GM18505 (cell line): ENCODE results near the gene NDFIP1.
"Not testable (repeated sequence)": the region's sequence is repeated elsewhere in the genome, so short reads cannot be mapped to it uniquely, and the experiment has no call there.

Source experiments
- ATAC-seq: cut with Tn5 transposase; IDR thresholded peaks from one replicate; pipeline ENCODE4 v1.9.1; 2021; ENCODE audit not compliant: unreplicated experiment
- POLR2A ChIP-seq: IDR thresholded peaks from 4 replicates; pipeline ENCODE4 v1.6.1; 2011; ENCODE audit warnings: borderline replicate concordance; ENCODE audit not compliant: insufficient read depth, insufficient read length; ENCODE audit errors: extremely low read depth

Gene NDFIP1

DNA sequence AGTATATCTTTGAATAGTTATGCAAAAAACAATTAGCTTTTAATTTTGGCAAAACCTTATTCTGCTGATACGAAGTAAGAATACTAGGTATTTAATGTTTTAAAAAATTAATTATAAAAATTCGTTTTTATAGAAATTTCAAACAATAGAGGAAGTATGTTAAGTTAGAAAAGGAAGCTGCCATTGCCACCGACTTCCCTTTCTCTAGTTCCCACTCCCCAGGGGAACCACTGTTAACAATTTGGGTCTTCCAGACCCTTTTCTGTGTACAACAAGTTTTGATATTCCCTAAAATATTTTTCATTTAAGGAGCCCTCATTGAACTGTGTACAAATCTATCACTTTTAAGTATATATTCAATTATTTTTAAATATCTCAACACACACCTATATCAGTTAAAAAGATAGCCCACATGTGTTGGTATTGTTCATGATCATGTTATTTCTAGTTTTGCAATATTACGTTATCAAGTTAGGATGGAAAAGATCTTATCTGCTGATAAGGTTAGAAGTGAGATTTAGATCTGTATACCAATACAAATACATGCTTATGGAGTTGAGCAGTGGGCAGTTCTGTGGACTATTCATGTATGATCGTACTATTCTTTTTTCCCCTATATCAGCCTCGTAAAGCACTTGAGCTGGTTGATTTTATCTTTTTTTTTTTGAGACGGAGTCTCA lies 25.9 kb downstream of the NDFIP1 start:
- no peak for ATAC-seq
- TF ChIP-seq POLR2A = no peak

GRCh38 chr5:142141463-142141862 lies 32.9 kb downstream of the NDFIP1 start:
- no peak for TF ChIP-seq POLR2A
- ATAC-seq = no peak

DNA sequence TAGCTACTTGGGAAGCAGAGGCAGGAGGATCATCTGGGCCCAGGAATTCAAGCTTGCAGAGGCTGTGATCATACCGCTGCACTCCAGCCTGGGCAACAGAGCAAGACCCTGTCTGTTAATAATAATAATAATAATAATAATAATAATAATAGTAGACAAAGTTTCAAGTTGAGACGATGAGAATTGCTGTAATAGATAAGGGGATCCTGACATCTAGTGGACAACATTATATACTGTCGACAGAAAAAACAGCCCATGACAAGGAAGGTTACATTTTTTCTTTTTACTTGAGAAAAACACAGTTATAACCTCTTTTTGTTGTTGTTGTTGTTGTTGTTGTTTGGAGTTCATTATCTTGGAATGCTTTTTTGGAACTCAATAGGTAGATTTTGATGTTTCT lies 35.3 kb downstream of the NDFIP1 start:
- TF ChIP-seq POLR2A = no peak
- no peak for ATAC-seq

DNA sequence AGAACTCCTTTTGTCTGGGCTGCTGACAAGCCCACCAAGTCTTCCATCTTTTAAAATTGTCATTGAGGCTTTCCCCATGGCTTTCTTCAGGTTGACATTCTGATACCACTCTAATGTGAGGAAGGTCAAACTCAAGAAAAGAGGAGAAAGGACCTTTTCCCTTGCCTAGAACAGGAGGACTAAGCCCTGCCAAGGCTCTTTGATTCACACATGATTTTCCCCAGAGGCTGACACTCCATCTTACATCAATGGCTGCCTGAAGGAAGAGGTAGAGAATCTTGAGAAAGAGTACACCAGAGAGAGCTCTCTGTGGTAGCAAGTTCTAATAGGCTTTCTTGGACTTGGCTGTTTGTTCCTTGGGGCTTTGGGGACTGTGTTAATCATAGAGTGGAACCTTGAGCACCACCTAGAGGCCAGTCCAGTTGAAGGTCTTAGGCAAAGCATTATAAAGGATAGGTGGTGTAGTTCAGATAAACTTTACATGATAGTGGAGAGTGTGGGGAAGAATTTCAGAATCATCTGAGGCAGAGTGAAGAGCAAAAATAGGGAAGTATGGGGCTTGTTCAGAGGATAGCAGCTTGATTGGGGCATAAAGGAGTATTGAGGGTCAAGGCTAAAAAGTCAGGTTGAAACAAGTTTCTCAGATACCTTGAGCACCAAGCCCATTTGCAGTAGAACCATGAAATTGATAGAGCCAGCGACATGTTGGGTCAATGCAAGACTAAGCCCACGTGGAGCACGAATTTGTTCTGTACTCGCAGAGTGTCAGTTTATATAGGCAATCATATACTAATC lies 36.7 kb downstream of the NDFIP1 start:
- no peak for TF ChIP-seq POLR2A
- peak; percentile 76 for ATAC-seq

DNA sequence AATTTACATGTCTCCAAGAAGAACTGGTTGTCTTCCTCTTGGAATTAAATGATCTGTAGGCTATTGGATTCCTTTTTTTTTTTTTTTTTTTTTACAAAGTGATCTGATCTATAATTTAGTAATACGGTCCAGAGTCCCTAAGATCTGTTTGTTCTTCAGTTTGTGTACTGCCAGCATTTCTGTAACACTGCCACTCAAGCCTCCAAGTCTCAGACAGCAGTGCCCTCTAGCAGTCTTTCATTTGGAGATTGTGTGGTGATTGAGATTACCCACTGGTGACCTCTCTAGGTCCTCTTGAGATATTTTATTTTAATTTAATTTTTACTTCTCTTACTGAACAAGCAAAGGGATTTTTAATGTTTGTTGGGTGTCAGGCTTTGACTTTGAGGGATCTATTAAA lies 40.8 kb downstream of the NDFIP1 start:
- no peak for TF ChIP-seq POLR2A
- ATAC-seq = no peak

GRCh38 chr5:142150431-142150830 lies 41.9 kb downstream of the NDFIP1 start:
- TF ChIP-seq POLR2A = no peak
- ATAC-seq = no peak

DNA sequence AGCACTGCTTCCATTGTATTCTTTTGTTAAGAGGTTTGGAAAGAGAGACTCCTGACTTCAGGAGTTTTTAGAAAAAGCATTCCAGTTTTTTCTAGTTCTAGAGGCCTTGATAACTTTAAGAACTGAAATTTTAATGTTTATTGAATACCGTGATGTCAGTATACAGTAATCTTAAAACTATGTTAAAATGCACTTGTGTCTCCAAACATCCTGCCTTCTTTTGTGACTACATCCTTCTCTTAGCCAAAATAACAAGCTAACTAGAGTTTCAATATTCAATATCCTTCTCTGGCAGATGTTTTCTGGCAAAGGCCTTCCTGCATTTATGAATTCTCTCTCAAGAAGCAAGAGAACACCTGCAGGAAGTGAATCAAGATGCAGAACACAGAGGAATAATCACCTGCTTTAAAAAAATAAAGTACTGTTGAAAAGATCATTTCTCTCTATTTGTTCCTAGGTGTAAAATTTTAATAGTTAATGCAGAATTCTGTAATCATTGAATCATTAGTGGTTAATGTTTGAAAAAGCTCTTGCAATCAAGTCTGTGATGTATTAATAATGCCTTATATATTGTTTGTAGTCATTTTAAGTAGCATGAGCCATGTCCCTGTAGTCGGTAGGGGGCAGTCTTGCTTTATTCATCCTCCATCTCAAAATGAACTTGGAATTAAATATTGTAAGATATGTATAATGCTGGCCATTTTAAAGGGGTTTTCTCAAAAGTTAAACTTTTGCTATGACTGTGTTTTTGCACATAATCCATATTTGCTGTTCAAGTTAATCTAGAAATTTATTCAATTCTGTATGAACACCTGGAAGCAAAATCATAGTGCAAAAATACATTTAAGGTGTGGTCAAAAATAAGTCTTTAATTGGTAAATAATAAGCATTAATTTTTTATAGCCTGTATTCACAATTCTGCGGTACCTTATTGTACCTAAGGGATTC lies 43.1 kb downstream of the NDFIP1 start:
- TF ChIP-seq POLR2A = no peak
- no peak for ATAC-seq

GRCh38 chr5:142152384-142152732 lies 43.8 kb downstream of the NDFIP1 start:
- TF ChIP-seq POLR2A = no peak
- no peak for ATAC-seq

DNA sequence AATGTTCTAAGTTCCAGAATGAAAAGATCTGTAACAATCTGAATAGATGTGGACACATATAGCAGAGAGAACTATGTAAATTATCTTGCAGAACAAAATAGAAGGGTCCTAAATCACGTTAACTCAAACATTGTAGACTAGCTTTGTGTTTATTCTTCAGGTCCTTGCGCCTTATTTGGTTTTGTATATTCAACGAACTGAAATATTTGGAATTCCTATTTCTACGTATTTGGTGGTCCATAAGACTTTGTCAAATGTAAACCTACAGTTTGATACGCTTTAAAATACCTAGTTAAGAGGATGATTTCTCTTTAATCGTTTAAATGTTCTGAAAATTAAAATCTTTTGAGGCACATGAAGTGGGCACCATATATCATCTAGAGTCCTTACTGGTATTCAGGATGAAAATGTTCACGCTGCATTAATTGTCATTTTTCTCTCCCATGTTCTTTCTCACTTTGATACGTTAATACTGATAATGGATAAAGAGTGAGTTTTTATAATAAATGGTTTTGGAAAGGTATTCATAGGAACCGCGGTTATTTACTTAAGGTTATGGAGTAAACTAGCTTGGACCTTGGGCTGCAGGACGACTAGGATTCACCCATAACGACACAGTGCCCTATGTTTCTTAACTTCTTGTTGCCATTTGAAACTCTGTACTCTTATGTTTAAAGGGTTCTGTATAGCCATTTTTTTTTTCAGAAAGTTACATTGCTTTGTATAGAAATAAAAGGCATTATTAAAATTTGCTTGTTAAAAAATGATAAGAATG lies 45.3 kb downstream of the NDFIP1 start:
- ATAC-seq = no peak
- TF ChIP-seq POLR2A = no peak

GRCh38 chr5:142154449-142154841 lies 45.9 kb downstream of the NDFIP1 start:
- ATAC-seq = not testable (repeated sequence)

GRCh38 chr5:142156839-142157463 lies 48.4 kb downstream of the NDFIP1 start:
- no peak for ATAC-seq
- TF ChIP-seq POLR2A = no peak

- TF ChIP-seq POLR2A = no peak
- ATAC-seq = no peak
Observed at GRCh38 chr5:142159354-142159753, 50.8 kb downstream of the NDFIP1 start.
